Gastrocnemius medialis (tissue), 4 donors: Measurements from ENCODE around the gene GJA10. TPM values are rescaled to one million over a fixed set of nuclear protein-coding genes. Genes with fewer than 3 reads are reported as not detected.

ENCODE experiments used
- ATAC-seq, 2 donors: fragments of 150-250 bp; one replicate each; pipeline ENCODE4 v1.9.1; 2016
- DNase-seq, 2 donors: peaks; one replicate each; pipeline ENCODE4 v3.0.0-alpha.2; 2019
- H3K27ac ChIP-seq, 4 donors: fragments of 200-600 bp; sonication (generic); 1 replicate in 1 of 4; 2 replicates in 3 of 4; pipeline ENCODE4 v1.5.1; 2016 to 2018; ENCODE audit warnings: mild to moderate bottlenecking in 2 of 4, moderate library complexity in 1 of 4
- H3K27me3 ChIP-seq, 3 donors: fragments of 200-600 bp; sonication (generic) in 2 of 3; 1 replicate in 1 of 3; 2 replicates in 2 of 3; pipeline versions ENCODE4 v1.5.1 to v1.6.0; 2016 to 2019; ENCODE audit warnings: mild to moderate bottlenecking in 1 of 3, moderate library complexity in 1 of 3
- H3K36me3 ChIP-seq, 2 donors: fragments of 200-600 bp; sonication (generic) in 1 of 2; one replicate each; pipeline ENCODE4 v1.5.1; 2017 to 2018
- H3K4me1 ChIP-seq, 2 donors: fragments of 200-600 bp; sonication (generic) in 1 of 2; one replicate each; pipeline ENCODE4 v1.5.1; 2016 to 2017; ENCODE audit warnings: mild to moderate bottlenecking in 2 of 2
- H3K4me3 ChIP-seq, 4 donors: fragments of 200-600 bp; sonication (generic) in 3 of 4; 1 replicate in 1 of 4; 2 replicates in 3 of 4; pipeline ENCODE4 v1.5.1; 2016 to 2019; ENCODE audit warnings: mild to moderate bottlenecking in 2 of 4
- H3K9me3 ChIP-seq, 3 donors: fragments of 200-600 bp; sonication (generic) in 2 of 3; 1 replicate in 1 of 3; 2 replicates in 2 of 3; pipeline ENCODE4 v1.5.1; 2016 to 2019
- CTCF ChIP-seq, 5 experiments: fragments of 450-650 bp in 3 of 5; fragments of 200-600 bp in 2 of 5; sonication (generic) in 2 of 5; IDR thresholded peaks in 4 of 5; conservative IDR thresholded peaks in 1 of 5; 1 replicate in 4 of 5; 2 replicates in 1 of 5; pipeline ENCODE4 v1.5.1; 2016 to 2019; ENCODE audit warnings: antibody characterized with exemption in 5 of 5, mild to moderate bottlenecking in 3 of 5, moderate library complexity in 3 of 5
- POLR2A ChIP-seq, 2 donors: fragments of 450-650 bp; IDR thresholded peaks; one replicate each; pipeline ENCODE4 v1.6.1; 2017; ENCODE audit warnings: antibody characterized with exemption in 2 of 2, mild to moderate bottlenecking in 2 of 2, moderate library complexity in 2 of 2
- in situ Hi-C, 4 donors: fragments of 200-750 bp; cut with MboI; loops; one replicate each; pipeline versions ENCODE4 v1.15.0 to v1.8.0; 2017; ENCODE audit warnings: low sequenced_read_pairs in 4 of 4
- intact Hi-C: fragments of 100-400 bp; cut with DNase I; formaldehyde crosslinking; loops from one replicate; pipeline ENCODE4 v1.15.1; 2023; ENCODE audit warnings: low total_unique reads
- total RNA-seq, 4 donors: library from RNA; depleted of rRNA; stranded (reverse); fragments of >200 nt; gene quantifications; one replicate each; pipeline versions ENCODE4 v1.1.0 to v1.2.3, GENCODE V29; 2016

GJA10 gene
- total RNA-seq, 4 donors from 2014 or later: not detected

GRCh38 chr6:89862273-89862672 lies 32.0 kb upstream of the GJA10 start:
- intact Hi-C loops (no loop called here), in situ Hi-C loops (no loop called here)
- DNase-seq: no peak
- ATAC-seq: no peak
- Histone ChIP-seq H3K36me3 (peaks cover 3 to 88% of the 10 kb centered on the region in 2 donors), H3K27me3 (no peaks in the 10 kb centered on the region), H3K27ac (no peak overlapping the region), H3K4me1 (no peaks in the 10 kb centered on the region), H3K9me3 (no peaks in the 10 kb centered on the region), H3K4me3 (no peak overlapping the region)
- no peak for TF ChIP-seq POLR2A (IDR thresholded peaks at IDR 0.05)
- no peak for TF ChIP-seq CTCF (IDR thresholded peaks at IDR 0.05 in 4 of 5, conservative IDR thresholded peaks at IDR 0.05 in 1 of 5)

GRCh38 chr6:89862698-89863097 lies 31.6 kb upstream of the GJA10 start:
- intact Hi-C loops: no loop called here
- H3K36me3 ChIP-seq: peaks cover 3 to 85% of the 10 kb centered on the region in 2 donors

GRCh38 chr6:89866024-89866678 lies 28.1 kb upstream of the GJA10 start:
- no peak for TF ChIP-seq CTCF (IDR thresholded peaks at IDR 0.05 in 4 of 5, conservative IDR thresholded peaks at IDR 0.05 in 1 of 5)
- no peak for TF ChIP-seq POLR2A (IDR thresholded peaks at IDR 0.05)
- no peak overlapping the region for H3K27ac ChIP-seq
- in situ Hi-C loops (no loop called here), intact Hi-C loops (no loop called here)
- DNase-seq (no peak), ATAC-seq (no peak)
- H3K4me3 ChIP-seq: no peak overlapping the region
- H3K4me1 ChIP-seq: no peaks in the 10 kb centered on the region
- H3K27me3 ChIP-seq: no peaks in the 10 kb centered on the region
- no peaks in the 10 kb centered on the region for H3K9me3 ChIP-seq
- peaks cover 3 to 74% of the 10 kb centered on the region in 2 donors for H3K36me3 ChIP-seq

More at GRCh38 chr6:89862698-89863097, 31.6 kb upstream of the GJA10 start:
- no peaks in the 10 kb centered on the region for H3K27me3 ChIP-seq
- no peak for TF ChIP-seq CTCF (IDR thresholded peaks at IDR 0.05 in 4 of 5, conservative IDR thresholded peaks at IDR 0.05 in 1 of 5)
- TF ChIP-seq POLR2A (IDR thresholded peaks at IDR 0.05): no peak
- no peaks in the 10 kb centered on the region for H3K9me3 ChIP-seq
- no peak for DNase-seq
- in situ Hi-C loops: no loop called here
- no peak for ATAC-seq
- no peak overlapping the region for H3K27ac ChIP-seq
- no peak overlapping the region for H3K4me3 ChIP-seq
- no peaks in the 10 kb centered on the region for H3K4me1 ChIP-seq

GRCh38 chr6:89873721-89874120 lies 20.5 kb upstream of the GJA10 start:
- in situ Hi-C loops (no loop called here), intact Hi-C loops (no loop called here)
- ATAC-seq (no peak), DNase-seq (no peak)
- no peak overlapping the region for H3K27ac ChIP-seq
- H3K36me3 ChIP-seq: peaks cover 0 to 22% of the 10 kb centered on the region in 2 donors
- no peaks in the 10 kb centered on the region for H3K9me3 ChIP-seq
- no peaks in the 10 kb centered on the region for H3K4me1 ChIP-seq
- H3K27me3 ChIP-seq: no peaks in the 10 kb centered on the region
- TF ChIP-seq POLR2A (IDR thresholded peaks at IDR 0.05) (no peak), CTCF (IDR thresholded peaks at IDR 0.05 in 4 of 5, conservative IDR thresholded peaks at IDR 0.05 in 1 of 5) (no peak)
- no peak overlapping the region for H3K4me3 ChIP-seq

GRCh38 chr6:89874438-89874837 lies 19.8 kb upstream of the GJA10 start:
- TF ChIP-seq POLR2A (IDR thresholded peaks at IDR 0.05) (no peak), CTCF (IDR thresholded peaks at IDR 0.05 in 4 of 5, conservative IDR thresholded peaks at IDR 0.05 in 1 of 5) (no peak)
- H3K27me3 ChIP-seq: no peaks in the 10 kb centered on the region

More at GRCh38 chr6:89874438-89874837, 19.8 kb upstream of the GJA10 start:
- Histone ChIP-seq H3K4me1 (no peaks in the 10 kb centered on the region), H3K4me3 (no peak overlapping the region), H3K36me3 (peaks cover 0 to 22% of the 10 kb centered on the region in 2 donors), H3K9me3 (no peaks in the 10 kb centered on the region), H3K27ac (no peak overlapping the region)
- intact Hi-C loops: no loop called here
- DNase-seq (no peak), ATAC-seq (no peak)
- in situ Hi-C loops: no loop called here
